ENCODE results near the gene WRAP53.

DNA sequence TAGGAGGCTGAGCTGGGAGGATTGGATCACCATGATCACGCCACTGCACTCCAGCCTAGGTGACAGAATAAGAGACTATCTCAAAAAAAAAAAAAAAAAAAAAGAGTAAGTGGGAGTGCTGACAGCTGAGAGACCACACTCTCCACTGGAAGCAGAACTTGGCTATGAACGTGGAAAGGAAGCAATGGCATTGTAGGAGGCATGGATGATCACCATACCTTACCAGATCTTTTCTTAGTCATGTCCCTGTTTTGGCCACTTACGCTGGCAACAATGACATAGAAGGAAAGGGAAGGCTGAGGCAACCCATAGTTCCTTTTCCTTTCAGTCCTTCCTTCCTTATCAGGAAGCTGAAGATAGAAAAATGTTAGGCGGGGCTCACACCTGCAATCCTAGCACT, 41.3 kb upstream of the WRAP53 start:
- TF ChIP-seq CTCF (IDR thresholded peaks at IDR 0.05) (no peak), POLR2A (IDR thresholded peaks at IDR 0.05) (no peak)
